ENCODE data around the gene MTX3.

MTX3 gene, protein sequence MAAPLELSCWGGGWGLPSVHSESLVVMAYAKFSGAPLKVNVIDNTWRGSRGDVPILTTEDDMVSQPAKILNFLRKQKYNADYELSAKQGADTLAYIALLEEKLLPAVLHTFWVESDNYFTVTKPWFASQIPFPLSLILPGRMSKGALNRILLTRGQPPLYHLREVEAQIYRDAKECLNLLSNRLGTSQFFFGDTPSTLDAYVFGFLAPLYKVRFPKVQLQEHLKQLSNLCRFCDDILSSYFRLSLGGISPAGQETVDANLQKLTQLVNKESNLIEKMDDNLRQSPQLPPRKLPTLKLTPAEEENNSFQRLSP

DNA sequence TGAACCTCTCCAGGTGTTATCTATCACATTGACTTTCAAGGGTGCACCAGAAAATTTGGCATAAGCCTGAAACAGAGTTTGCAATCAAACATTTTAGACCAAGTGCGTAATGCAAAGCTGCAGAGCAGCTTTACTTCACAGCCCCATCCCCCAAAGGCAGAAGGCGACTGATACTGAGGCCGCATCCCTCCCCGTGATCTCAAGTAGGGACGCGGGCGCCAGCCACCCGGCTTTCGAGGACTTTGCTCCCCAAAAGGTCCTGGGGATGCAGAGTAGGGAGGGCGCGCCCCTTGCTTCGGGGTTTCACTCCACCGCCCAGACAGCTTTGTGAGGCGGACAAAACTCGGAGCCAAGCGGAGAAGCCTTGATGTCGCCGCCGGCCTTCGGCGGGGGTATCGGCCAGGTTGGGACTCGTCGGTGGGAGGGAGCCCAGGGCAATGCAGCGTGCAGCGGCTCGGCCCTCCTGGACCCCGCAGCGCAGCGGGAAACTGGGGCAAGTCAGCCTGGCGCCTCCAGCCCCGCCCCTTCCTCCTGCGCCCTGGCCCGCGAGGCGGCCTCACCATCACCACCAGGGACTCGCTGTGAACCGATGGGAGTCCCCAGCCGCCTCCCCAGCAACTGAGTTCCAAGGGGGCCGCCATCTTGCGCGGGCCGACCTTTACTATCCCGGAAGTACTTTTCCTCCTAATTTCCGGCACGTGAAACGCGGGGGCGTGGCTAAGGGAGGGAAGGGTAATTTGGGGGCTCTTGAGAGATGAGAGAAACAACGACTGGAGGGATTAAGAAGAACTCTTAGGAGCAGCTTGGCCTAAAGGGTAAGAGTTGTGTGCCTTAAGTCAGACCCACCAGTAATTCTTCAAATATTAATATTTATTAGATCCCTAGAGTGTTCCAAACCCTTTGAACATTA, at the start of gene MTX3:
Gene MTX3 (minus strand): TSS at position 665 of the 910 bp plus-strand sequence. CDS start 24 bp downstream, at position 641.
- peak; percentile 76 for DNase-seq

DNA sequence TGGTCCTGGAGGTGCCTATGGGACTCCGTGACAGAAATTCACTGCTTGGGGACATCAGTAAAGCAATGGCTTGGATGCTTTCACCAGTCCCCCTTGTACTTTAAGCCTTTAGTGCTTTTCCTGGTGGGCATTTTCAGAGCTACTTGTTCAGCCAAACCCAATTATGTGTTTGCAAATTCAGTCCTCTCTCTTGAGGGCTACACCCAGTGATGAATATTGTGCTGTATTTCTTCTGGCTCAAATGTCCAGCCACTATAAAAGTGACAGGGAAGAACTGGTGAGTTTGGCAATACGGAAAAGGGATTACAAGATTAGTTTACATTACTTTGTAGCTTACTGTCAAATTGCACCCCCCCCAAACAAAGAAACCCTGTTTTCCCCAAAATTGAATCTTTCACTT, 48.6 kb upstream of the MTX3 start:
- DNase-seq, result no peak

DNA sequence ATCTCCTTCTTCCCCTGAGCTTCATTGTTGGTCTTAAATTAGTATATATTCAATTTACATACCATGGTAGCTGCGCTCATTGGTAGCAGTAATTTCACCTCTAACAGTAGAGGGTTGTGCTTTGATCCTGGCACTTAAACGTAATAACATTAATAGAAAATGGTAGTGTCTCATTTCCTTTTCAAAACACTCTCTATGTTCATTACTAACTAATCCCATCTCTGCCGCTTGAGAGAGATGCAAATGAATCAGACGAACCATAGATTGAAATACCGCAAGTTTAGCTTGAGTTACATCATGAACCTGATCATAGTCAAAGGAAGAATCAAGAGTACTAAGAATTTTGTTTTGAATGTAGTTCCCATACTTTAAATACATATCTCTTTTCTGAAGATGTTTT, 46.3 kb upstream of the MTX3 start:
- no peak for DNase-seq

DNA sequence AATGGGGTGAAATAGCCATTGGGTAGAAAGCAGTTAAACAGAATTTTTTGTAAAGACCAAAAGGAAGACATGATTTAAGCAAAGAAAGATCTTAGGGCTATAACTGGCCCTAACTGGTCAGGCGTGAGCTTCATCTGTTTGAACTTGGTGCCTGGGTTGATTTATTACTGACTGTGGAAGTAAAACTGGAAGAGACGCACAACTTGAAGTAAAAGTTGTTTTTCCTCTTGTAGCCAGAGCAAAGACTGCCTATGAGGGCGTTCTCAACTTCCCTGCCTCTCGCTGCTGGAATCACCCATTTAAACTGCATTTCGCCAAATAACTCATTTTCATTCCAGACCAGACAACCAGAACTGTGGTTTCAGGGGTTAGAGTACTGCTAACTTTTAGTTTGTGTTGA, 45.6 kb upstream of the MTX3 start:
- no peak for DNase-seq

DNA sequence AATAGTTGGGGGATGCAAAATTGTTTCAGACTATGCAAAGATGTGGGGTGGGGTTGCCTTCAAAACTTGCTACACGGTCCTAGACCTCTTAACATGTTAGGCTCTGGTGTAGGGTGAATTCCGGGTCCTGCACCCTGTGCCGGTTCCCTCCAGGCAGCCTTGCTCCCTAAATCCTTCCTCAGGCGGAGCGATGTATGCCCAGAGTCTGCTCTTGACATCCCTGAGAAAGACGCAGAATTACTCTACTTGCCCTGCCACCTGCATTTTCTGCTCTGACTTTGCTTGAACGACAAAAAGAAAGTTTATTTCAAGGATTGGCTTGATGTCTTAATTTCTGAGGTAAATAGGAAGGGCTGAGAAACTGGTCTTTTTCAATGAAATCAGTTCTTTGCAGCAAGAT, 44.8 kb upstream of the MTX3 start:
- no peak for DNase-seq

DNA sequence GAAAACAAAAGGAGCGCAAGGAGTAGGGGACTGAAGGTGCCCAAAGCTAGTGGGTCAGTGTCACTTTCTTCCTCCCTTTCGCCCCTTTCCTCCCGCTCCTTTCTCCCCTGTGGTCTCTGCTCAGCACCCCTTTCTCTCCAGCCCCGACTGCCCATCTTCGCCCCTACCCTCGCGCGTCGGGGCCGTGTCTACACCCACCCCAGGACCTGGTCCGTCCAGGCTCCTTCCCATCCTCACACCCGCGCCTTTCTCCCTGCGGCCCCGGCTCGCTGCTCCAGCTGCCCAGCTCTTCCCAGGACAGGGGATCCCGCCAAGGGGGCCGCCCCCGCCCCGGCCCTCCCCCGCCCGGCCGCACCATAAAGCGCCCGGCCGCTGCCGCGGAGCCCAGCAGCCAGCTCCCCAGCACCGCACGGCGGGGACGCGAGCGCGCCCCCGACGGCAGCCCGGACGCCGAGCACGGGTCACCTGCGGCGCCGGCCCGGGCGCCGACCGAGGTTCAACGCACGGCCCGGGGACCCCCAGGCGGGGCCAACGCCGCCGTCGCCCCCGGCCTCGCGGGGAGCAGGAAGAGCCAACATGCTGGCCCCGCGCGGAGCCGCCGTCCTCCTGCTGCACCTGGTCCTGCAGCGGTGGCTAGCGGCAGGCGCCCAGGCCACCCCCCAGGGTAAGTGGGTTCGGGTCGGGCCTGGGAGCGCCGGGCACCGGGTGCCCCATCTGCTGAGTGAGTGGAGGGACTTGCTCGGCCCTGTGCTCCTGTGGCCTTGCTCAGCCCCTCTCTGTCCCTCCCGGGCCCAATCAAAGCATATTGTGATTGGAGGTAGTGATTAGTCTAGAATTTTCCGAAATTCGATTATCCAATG, 44.1 kb upstream of the MTX3 start, which contains the start of gene THBS4:
Gene THBS4 (plus strand): TSS at position 387 of the 860 bp plus-strand sequence. CDS start 190 bp downstream, at position 577.
- no peak for DNase-seq

DNA sequence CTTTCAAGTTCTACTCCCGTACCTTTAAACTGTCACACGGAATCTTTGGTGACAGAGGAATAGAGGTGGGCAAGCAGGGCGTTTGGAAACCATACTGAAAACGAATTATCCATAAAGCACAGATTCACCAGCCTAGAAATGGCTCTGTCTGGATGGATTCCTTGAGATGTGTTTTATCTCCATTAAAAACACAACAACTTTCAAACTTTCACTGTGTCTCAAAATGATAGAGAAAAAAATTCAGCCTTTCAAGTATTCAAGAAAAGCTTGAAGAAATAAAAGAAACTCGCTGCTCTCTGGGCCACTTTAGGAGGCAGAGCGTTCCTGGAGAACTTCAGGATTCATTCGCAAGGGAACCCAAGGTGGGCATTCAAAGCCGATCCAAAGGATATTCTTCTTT, 43.5 kb upstream of the MTX3 start:
- no peak for DNase-seq

DNA sequence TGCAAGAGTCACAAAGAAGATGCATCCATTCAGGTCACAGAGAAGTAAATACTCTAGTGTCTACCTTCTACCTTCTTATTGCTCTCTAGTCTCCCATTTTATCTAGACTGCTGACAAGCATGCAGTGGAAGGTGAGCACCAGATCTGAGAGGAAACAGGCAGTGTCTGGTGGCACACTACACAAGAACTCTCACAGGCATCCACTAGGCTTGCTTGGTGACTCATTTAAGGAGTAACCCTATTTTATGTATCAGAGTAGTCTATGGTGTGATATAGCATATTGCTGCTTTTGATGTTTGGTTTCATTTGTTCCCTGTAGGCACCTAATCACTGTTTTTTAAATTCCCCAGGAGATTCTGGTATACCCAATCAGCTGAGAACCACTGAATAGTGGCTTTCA, 42.5 kb upstream of the MTX3 start:
- DNase-seq, result no peak

DNA sequence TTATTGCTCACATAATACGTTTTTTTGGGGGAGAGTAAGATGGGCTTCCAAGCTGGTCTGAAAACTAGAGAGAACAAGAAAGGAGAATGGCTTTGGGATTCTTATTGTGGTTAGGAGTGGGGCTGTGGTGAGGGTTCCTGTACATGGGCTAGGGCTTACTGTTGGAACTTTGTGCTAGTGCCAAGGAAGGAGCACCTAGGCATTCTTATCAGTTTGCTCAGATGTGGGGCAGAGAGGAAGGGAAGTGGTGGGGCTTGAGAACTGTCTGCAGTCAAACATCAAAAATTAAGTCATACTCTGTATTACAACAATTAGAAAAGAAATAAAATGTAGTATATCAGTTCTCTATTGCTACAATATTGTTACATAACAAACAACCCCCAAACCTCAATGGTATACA, 40.0 kb upstream of the MTX3 start:
- no peak for DNase-seq

DNA sequence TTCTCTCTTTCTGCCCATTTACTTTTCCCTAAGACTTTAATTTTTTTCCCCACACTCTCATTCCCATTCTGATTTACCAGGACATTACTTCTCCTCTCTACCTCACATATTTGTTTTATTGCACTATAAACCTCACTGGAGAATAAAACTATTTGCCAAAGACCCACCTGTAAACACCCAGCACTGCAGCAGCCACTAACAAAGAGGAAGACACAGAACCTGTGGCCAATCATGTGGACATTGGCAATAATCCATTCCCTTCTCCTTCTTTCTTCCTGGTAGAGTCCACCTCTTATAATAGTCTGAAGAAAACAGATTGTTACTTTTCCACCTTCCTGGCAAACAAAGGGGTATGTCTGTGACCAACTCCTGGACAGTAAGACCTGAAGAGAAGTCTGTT, 35.8 kb upstream of the MTX3 start:
- DNase-seq, result no peak

DNA sequence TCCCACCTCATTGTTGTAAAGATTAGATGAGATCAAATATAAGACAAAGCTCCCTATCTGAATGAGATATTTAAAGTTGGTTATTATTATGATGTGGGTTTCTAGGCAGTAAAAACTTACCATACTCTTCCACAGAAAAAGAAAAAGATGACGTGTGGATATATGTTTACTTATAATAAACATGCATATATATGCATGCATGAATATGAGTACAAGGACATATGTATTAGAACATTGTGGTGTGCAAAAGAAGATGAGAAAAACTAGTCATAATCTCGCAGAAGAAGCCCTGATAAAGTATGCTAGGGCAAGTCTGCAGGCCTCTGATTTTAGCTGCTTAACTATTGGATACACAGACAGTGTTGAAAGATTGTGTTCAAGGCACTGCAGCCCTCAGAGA, 34.0 kb upstream of the MTX3 start:
- no peak for DNase-seq

DNA sequence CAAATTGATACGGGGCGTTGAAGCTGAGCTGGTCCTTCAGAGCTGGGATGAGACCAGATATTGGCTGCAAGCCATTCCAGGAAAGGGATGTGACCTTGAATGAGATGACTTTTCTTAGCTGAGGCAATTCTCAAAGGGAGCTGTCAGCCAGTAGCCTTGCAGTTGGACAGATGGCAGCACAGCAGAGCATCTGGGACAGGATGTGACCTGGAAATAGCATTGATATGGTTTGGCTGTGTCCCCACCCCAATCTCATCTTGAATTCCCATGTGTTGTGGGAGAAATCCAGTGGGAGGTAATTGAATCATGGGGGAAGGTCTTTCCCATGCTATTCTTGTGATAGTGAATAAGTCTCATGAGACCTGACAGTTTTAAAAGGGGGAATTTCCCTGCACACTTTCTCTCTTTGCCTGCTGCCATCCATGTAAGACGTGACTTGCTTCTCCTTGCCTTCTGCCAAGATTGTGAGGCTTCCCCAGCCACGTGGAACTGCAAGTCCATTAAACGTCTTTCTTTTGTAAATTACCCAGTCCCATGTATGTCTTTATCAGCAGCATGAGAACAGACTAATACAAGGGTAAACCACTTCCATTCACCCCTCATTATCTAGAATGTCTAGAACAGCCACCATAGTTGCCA, 19.8 kb upstream of the MTX3 start:
- DNase-seq, result no peak

DNA sequence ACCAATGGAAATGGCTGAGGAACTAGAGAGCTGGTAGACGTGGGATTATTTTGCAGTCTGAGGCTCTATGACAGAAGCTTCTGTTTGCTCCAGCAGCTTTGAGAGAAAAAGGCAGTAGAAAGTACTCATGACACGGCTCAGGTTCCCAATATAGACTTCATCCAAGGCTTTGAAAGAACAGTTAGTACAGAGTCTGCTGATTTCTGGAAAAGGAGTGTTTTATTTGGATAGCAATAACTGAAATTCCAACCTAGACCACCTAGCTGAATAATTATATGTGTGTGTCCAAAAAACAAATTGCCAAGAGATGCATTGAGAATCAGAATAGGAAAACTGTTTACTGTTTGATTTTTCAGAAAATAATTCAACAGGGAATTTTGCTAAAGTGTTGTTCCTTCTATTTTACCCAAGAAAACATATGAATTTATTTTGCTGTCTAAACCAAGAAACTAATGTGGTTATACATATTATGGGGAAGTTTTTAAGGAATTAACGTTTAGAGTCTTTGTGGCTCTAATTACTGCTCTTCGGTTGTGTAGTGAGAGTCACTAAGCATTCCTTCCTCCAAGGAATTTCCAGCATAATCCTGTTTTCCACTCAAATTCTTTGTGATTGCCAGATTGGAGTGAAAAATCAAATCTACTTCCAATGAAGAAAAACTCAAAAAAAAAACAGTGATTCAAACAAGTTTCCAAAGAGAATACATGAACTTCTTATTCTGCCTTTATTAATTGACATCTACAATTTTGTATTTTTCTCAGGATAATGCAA, 18.1 kb upstream of the MTX3 start:
- no peak for DNase-seq

DNA sequence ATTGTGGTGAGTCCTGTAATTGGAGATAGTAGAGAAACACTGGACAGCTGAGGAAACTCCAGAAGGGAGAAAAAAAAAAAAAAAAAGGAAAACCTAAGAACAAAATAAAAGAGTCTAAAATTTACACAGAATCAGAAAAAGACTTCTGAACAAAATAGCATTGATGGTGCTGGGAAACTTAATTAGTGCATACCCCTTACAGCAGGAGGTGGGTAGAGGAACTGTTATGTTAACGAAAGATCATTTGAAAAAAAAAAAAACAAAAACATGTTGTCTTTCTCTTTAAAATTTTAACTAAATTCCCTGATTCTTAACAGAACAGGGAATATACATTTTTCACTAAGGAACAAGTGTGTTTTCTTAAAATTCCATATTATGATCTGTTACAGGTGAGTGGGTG, 11.6 kb upstream of the MTX3 start:
- DNase-seq, result no peak

DNA sequence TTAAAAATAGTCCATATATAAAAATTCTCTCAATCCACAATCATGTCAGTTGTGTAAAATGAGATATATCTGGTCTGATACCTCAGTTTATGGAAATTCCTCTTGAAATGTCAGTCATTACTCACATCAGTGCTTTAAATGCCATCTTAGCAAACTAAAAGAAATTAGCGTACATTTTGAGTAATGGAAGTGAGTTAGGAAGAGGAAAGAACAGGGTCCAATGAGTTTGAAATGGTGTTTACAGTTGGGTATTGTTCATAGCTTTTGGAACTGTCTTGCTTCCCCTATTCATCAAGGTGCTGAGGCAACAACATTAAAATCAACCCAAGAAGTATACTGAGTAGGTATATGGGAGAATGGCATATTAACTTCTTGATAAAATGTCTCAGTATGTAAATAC, 8.7 kb upstream of the MTX3 start:
- no peak for DNase-seq

DNA sequence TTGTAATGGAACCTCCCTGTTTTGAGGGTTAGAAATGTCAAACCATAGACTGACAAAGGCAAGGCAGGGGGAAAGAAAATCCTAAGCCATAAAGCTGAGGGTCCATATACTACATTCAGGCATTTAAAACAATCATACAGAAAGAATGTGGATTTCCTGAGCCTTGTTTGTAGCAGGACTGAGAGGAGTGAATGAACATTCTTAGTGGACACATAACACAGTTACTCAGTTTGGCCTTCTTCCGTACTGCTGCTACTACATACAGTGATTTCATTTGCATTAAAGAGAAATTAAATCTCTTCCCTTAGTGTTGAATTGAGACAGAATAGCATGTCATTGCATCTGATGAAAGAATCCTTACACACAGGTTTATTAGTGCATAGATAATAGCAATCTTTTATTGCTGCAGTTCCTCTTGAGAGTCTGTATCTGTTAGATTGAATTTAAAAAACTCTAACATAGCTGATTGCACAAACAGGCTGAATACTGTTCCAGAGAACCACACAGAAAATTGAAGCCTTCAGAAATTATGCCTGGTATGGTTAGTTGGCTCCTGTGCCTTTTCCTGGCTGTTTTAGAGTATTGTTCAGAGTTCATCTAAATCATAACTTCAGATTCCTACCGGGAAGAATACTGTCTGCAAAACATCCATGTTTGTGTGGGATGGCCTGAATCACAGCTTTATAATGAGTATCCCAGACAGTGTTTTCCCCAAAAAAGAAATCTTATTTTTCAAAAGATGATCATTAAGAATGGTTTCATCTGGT, 2.0 kb upstream of the MTX3 start:
- DNase-seq, result no peak

DNA sequence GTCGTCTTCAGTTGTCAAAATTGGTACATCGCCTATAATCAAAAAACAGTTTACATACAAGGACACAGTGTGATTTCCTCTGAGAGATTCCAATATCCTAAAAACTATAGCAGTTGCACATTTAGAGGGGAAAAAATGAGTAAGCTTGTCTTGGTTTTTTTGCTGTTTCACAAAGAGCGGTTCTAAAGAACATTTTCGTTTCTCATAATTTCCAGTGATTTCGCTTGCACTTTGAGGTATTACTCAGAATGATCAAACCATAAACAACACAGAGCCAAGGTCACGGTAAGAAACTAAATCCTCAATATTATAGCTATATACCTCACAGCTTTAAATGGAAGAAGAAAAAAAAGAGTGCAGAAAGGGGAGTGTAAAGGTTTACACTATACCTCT, 861 bp downstream of the MTX3 start:
- no peak for DNase-seq

DNA sequence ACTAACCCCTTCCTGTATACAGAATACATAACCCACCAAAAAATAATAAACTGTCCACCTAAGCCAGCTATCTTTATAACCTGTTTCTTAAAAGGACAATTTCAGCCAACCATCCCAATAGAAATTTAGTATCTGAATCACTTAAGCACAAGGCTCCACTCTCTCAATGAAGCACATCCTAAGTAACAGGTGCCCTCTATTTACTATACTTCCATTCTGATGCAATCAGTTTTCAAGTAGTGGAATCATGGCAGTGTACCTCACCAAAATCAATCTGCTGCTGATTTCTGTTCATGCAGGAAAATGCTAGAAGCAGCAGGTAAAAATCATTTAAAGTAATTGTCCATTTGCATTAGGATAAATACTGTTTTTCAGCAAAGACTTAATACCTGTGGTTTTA, 4.8 kb downstream of the MTX3 start:
- DNase-seq, result no peak

DNA sequence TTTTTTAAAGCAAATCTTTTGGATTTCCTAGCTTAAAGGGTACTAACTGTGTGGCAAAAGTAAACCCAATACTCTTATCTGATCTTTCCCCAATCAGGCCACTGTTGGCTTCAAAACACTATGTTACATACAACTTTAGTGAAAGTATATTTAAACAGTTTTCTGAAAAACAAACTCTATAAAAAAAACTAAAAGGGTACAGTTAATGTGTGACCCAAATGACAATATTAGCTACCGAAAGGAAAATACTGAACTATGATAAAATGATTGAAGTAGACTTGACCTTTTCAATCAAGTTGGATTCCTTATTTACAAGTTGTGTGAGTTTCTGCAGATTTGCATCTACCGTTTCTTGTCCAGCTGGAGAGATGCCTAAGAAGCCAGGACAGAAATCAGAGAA, 5.8 kb downstream of the MTX3 start:
- DNase-seq, result no peak

DNA sequence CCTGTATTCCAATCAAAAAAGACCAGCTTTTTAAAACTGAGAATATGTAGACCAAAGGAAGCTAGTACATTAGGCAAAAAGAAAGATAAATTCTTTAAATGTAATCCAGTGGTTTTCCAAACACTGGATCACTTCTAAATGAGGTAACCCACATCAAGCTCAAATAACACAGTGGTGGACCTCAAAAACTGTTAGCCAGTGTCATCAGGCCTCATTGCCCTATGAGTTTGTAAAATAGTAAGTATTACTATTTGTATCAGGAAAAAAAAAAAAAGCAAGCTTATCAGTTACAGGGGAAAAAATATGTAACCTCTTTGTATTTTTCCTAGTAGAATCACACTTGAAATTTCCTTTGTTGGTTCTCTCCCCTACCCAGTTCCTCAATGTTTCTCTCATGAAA, 6.7 kb downstream of the MTX3 start:
- no peak for DNase-seq

DNA sequence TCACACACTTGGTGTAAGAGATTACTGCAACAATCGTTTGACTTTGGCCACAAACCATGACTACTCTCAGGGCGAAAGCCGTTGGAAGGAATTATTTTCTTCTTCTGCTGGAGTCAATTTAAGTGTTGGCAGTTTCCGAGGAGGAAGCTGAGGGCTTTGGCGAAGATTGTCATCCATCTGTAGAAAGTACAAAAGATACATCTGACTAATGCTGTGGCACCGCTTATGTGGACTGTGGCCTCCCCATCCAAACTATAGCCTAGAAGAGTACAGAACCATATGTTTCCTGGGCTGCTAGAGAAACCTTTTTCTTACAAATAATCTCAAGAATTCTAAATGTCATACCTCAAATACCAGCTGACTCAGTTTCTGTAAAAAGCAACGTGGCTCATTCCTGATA, 7.4 kb downstream of the MTX3 start:
- DNase-seq, result no peak

All from DMS79 treated with DMSO at 0.1 percent for 48 hours (cell line).